Left kidney (tissue), 8 donors: Measurements from ENCODE around the gene AGPAT1. TPM values are rescaled to one million over a fixed set of nuclear protein-coding genes. Genes with fewer than 3 reads are reported as not detected.
"Not testable (repeated sequence)": the region's sequence is repeated elsewhere in the genome, so short reads cannot be mapped to it uniquely, and the experiment has no call there.

Experiments used
- DNase-seq: peaks from one replicate; pipeline ENCODE4 v3.0.0-alpha.2; 2013
- long read RNA-seq, 8 donors: transcript quantifications; one replicate each; lab custom pipeline, GENCODE V29; 2026
- polyA plus RNA-seq: library from polyadenylated mRNA; unstranded; fragments of 120-200 nt; gene quantifications from one replicate; pipeline ENCODE4 v1.2.1, GENCODE V29; 2013; ENCODE audit not compliant: insufficient read length

Gene AGPAT1, protein sequence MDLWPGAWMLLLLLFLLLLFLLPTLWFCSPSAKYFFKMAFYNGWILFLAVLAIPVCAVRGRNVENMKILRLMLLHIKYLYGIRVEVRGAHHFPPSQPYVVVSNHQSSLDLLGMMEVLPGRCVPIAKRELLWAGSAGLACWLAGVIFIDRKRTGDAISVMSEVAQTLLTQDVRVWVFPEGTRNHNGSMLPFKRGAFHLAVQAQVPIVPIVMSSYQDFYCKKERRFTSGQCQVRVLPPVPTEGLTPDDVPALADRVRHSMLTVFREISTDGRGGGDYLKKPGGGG
- 94.6 TPM for polyA plus RNA-seq
- long read RNA-seq, donor 1, transcript AGPAT1-203 (7 exons, 2,234 nt): major isoform, 41 of 73 reads
- long read RNA-seq, donor 1, partial matches to known transcripts: 28 of 73 reads
- long read RNA-seq, donor 1, other reads (novel, unspliced or antisense): 0 of 73 reads
- long read RNA-seq, donor 2, transcript AGPAT1-203 (7 exons, 2,234 nt): major isoform, 23 of 32 reads
- long read RNA-seq, donor 2, partial matches to known transcripts: 8 of 32 reads
- long read RNA-seq, donor 2, other reads (novel, unspliced or antisense): 0 of 32 reads
- long read RNA-seq, donor 3, transcript AGPAT1-203 (7 exons, 2,234 nt): major isoform, 20 of 30 reads
- long read RNA-seq, donor 3, partial matches to known transcripts: 6 of 30 reads
- long read RNA-seq, donor 3, other reads (novel, unspliced or antisense): 0 of 30 reads
- long read RNA-seq, donor 4: 0 reads
- long read RNA-seq, donor 5, transcript AGPAT1-203 (7 exons, 2,234 nt): major isoform, 22 of 26 reads
- long read RNA-seq, donor 5, partial matches to known transcripts: 0 of 26 reads
- long read RNA-seq, donor 5, other reads (novel, unspliced or antisense): 0 of 26 reads
- long read RNA-seq, donor 6, transcript AGPAT1-203 (7 exons, 2,234 nt): major isoform, 32 of 42 reads
- long read RNA-seq, donor 6, partial matches to known transcripts: 9 of 42 reads
- long read RNA-seq, donor 6, other reads (novel, unspliced or antisense): 0 of 42 reads
- long read RNA-seq, donor 7, transcript AGPAT1-203 (7 exons, 2,234 nt): major isoform, 31 of 37 reads
- long read RNA-seq, donor 7, partial matches to known transcripts: 0 of 37 reads
- long read RNA-seq, donor 7, other reads (novel, unspliced or antisense): 0 of 37 reads
- long read RNA-seq, donor 8, transcript AGPAT1-203 (7 exons, 2,234 nt): major isoform, 8 of 8 reads
- long read RNA-seq, donor 8, partial matches to known transcripts: 0 of 8 reads
- long read RNA-seq, donor 8, other reads (novel, unspliced or antisense): 0 of 8 reads

DNA sequence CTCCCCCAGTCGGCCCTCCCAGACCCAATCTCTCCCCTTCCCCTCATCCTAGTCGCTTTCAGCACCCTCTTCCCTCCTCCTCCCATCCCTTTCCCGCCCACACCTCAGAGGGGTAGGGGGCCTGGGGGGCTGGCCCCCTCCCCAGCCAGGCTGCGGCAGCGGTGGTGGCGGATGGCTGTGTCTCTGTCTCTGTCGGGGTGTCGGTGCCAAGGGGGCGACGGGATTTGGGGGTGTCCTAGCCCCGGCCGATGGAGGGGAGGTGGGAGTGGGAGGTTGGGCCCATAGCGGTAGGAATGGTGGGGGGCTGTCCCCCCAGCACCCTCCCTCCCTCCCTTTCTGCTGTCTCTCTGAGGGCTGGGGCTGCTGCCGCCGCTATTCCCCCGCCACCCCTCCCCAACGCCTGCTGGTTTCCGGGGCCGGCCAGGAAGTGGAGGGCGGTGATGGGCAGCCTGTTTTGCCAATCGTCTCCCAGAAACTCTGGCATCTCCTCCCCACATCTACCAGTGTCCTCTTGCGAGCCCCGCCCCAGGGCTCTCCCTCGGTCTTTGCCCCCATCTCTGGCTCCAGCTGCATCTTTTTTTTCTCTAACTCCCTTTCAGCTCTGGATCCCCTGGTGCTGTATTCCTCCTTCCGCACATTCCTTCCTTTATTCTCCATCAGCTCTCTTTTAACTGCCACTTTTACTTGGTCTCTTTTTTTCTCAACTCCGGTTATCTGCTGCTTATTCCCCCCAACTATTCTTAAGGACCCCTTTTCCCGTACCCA lies at the start of gene AGPAT1:
Gene AGPAT1 (minus strand): TSS at position 374 of the 765 bp plus-strand sequence. CDS start 4,588 bp downstream, outside the sequence.
- DNase-seq: peak; percentile 97

DNA sequence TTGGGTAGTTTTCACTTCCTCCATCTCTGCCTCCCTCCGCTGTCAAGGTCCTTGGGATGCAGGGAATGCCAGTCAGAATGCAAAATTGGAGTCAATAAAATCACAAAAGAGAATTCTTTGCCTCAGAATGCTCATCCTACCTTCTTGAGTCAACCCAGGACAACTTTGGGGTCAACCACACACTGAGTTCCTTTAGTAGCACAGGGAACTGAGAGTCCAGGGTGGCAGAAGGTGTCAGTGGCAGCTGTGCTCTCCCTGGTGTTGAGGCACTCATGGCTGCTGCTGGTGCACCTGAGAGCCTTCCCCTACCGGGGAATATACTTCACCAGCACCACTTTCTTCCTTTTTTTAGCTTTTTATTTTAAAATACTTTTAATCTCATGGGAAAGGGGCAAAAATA lies 48.8 kb upstream of the AGPAT1 start:
- DNase-seq: no peak

- DNase-seq: no peak
These were observed 47.7 kb upstream of the AGPAT1 start, which contains the start of gene NOTCH4 for GRCh38 chr6:32223258-32224235. Gene NOTCH4, minus strand, starts transcription at chr6:32224067. Its CDS starts 139 bp downstream, at chr6:32223928.

GRCh38 chr6:32222333-32223230 lies 46.7 kb upstream of the AGPAT1 start:
- no peak for DNase-seq

- DNase-seq: no peak
These were observed 44.1 kb upstream of the AGPAT1 start for GRCh38 chr6:32220021-32220420.

DNA sequence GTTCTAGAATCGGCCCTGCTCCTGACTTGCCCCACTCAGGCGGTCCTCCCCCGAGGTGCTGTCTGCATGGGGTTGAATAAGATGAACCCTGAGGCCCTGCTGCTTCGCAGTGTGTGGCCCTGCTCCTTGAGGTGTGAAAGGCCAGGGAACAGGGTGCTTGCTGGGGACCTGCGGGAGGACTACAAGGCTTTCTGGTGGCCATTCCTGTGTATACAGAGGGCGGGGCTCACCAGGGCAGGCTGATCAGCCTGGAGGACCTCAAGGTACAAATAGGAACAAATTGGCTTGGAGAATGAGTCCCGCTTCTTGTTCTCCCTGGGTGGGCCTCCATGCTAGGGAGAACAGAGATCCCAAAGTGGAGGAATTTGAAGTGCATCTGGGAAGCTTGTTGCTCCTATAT lies 42.3 kb upstream of the AGPAT1 start:
- DNase-seq: no peak

DNA sequence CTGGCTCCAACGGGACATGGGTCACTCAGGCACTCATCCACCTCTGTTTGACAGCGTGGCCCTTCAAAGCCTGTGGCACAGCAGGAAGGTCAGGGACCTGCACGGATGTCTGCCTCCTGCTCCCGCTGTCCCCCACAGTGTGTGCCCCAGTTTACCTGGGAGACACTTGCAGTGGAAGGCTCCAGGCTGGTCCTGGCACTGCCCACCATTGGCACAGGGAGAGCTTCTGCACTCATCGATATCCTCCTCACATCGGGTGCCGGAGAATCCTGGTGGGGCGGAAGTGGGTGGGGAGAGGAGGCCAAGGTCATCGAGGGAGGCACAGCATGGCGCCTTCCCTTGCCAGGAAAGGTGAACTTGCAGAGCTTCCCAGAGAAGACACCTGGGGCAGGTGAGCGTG lies 41.1 kb upstream of the AGPAT1 start:
- DNase-seq: no peak

GRCh38 chr6:32216285-32216684 lies 40.4 kb upstream of the AGPAT1 start:
- no peak for DNase-seq

DNA sequence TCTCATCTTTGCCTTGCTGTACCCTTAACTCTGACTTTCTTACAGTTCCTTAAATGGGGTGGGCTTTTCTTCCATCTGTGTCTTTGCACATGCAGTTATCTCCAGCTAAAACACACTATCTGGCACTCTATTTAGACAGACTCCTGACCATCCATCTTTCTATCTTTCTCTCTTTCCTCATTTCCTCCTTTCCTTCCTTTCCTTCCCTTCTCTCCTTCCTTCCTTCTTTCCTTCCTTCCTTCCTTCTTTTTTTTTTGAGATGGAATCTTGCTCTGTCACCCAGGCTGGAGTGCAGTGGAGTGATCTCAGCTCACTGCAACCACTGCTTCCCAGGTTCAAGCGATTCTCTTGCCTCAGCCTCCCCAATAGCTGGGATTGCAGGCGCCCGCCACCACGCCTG lies 39.7 kb upstream of the AGPAT1 start:
- DNase-seq: no peak

- DNase-seq: no peak
These were observed 38.2 kb upstream of the AGPAT1 start for GRCh38 chr6:32214126-32214525.

DNA sequence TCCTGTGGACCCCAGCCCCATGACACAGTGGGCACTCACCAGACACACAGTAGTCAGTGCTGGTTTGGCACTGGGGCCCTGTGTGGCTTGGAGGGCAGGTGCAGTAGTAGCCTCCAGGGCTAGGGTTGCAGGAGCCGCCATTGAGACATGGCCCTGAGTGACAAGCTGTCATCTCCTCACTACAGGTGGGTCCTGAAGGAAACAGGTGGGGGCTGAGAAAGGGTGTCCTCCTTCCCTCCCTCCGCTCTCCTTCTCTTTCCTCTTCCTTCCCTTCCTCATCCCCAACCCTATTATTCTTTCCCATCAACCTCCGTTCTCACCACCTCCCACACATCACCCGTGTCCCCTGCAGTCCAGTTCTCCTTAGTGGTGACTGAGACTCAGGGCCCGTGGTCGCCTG lies 37.8 kb upstream of the AGPAT1 start:
- no peak for DNase-seq

DNA sequence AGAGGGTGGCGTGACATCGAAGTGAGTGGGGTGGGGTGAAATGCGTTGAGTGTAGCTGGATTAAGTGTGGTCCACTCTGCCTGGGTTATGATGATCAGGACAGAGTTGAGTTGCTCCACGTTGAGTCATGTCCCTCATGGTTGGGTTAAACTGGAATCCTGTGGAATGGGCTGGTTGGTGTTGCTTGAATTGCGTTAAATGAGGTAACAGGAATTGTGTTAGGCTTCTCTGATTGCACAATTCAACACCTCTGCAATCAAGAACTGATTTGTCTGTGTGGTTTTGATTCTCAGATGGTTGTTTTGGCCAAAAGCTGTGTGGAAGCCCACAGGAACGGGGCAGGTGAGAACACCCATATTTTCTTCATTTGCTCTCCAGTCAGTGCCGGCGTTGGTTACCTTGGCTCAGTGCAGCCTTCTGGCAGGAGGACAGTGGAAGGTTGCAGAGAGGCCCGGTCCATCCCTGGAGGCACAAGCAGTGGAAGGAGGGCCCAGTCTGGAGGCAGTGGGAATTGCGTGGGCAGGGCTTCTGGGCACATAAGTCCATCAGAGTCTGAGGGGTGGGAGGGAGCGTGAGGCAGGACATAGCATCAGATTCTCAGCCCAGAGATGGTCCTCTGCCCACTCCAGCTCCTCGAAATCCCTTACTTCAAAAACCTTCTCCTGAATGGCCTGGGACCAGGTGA lies 36.3 kb upstream of the AGPAT1 start:
- DNase-seq: no peak

DNA sequence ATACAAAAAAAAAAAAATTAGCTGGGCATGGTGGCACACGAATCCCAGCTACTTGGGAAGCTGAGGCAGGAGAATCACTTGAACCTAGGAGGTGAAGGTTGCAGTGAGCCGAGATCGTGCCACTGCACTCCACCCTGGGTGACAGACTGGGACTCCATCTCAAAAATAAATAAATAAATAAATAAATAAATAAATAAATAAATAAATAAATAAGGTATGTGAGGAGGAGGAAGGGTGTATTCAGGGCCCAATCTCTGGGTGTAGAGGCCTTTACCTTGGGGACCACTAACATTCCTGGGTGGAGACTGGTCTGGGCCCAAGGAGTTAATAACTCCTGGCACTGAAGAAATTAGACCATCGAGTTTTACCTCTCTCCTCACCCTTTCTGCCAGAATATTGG lies 35.5 kb upstream of the AGPAT1 start:
- not testable (repeated sequence) for DNase-seq

GRCh38 chr6:32210191-32210601 lies 34.3 kb upstream of the AGPAT1 start:
- no peak for DNase-seq

DNA sequence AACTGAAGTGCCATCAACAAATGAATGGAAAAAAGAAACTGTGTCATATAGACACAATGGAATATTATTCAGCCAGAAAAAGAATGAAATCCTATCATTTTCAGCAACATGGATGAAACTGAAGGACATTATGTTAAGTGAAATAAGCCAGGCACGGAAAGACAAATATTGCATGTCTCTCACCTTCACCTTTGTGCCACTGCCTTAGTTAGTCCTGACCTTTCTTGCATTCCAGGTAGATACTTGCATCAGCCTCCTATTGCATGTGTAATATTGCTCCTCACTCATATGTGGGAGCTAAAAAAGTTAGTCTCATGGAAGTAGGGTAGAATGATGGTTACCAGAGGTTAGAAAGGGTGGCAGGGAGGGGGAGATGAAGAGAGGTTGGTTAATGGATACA lies 33.1 kb upstream of the AGPAT1 start:
- no peak for DNase-seq

GRCh38 chr6:32204268-32204715 lies 28.4 kb upstream of the AGPAT1 start:
- no peak for DNase-seq

DNA sequence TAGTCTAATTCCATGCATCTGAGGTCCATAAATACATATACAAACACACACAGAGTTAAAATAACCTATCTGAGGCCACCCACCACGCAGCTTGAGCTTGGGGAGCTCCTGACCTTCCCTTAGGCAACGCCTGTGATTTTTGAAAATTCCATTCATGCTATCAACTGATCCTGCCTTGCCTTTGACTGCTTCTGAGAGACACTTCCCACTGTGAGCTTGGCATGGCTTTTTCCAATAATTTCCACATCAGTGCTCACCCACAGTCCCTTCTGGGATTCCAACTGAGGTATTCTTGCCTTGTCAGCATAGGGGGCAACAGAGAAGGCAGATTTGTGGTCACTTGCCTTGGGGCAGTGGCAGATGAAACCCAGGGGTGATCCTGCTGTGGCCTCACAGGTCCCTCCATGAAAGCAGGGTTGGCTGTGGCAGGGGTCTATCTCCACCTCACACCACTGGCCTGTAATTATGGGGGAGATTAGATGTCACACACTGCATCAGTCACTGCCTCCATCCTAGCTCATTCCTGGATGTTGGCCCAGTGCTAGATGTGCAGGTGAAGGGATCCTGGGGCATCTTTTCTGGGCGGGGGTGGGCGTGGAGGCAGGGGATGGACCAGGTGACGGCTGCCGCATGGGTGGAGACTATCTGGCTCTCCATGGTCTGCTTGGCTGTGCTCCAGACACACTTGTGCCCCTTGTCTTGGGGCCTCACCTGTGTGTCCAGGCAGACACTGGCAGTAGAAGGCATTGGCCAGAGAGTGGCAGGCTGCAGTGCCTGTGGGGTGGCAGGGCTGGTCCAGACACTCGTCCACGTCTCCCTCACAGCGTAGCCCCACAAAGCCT lies 27.8 kb upstream of the AGPAT1 start:
- no peak for DNase-seq
